ENCODE measurements around the gene FOXJ3. TPM values are rescaled to one million over a fixed set of nuclear protein-coding genes. Genes with fewer than 3 reads are reported as not detected.
A peak's percentile ranks its signal among the peaks of the same experiment; 100 is the strongest.
"Not testable (repeated sequence)": the region's sequence is repeated elsewhere in the genome, so short reads cannot be mapped to it uniquely, and the experiment has no call there.

The FOXJ3 gene
- total RNA-seq, 3 donors from 2014 or later = 52.6 to 82.7 (median 57.7) TPM

DNA sequence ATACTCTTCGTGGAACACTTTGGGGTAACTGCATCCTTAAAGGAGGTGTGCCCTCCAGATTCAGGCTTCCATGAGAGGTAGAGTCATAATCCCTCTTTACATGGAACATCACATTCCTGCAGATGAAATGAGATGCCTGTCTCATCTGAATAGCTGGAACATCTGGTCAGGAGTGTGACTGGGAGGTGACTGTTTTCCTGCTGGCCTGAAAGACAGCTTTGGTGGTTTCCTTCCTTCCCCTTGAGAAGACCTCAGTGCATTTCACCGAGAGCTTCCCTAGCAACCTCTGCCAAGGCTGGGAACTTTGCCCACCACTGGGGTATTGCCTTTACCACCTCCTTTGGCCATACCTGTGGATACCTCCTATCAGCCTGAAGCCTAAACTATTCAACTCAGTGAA is 123.8 kb downstream of the FOXJ3 start:
- no peaks in the 10 kb centered on the region for H3K27me3 ChIP-seq
- no peaks in the 10 kb centered on the region for H3K9me3 ChIP-seq
- intact Hi-C loops (cut with DNase I; ENCODE audit: low total_unique reads) = no loop called here
- TF ChIP-seq POLR2A (IDR thresholded peaks at IDR 0.05) = no peak
- TF ChIP-seq, protein P1, sequence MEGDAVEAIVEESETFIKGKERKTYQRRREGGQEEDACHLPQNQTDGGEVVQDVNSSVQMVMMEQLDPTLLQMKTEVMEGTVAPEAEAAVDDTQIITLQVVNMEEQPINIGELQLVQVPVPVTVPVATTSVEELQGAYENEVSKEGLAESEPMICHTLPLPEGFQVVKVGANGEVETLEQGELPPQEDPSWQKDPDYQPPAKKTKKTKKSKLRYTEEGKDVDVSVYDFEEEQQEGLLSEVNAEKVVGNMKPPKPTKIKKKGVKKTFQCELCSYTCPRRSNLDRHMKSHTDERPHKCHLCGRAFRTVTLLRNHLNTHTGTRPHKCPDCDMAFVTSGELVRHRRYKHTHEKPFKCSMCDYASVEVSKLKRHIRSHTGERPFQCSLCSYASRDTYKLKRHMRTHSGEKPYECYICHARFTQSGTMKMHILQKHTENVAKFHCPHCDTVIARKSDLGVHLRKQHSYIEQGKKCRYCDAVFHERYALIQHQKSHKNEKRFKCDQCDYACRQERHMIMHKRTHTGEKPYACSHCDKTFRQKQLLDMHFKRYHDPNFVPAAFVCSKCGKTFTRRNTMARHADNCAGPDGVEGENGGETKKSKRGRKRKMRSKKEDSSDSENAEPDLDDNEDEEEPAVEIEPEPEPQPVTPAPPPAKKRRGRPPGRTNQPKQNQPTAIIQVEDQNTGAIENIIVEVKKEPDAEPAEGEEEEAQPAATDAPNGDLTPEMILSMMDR (IDR thresholded peaks at IDR 0.05) = no peak
- H3K36me3 ChIP-seq = no peaks in the 10 kb centered on the region
- no peak overlapping the region for H3K4me3 ChIP-seq
- H3K27ac ChIP-seq = no peak overlapping the region
- no peak for DNase-seq (ENCODE audit: low spot score in 2 of 2)
- H3K4me1 ChIP-seq = peaks cover 0 to 16% of the 10 kb centered on the region in 2 donors

DNA sequence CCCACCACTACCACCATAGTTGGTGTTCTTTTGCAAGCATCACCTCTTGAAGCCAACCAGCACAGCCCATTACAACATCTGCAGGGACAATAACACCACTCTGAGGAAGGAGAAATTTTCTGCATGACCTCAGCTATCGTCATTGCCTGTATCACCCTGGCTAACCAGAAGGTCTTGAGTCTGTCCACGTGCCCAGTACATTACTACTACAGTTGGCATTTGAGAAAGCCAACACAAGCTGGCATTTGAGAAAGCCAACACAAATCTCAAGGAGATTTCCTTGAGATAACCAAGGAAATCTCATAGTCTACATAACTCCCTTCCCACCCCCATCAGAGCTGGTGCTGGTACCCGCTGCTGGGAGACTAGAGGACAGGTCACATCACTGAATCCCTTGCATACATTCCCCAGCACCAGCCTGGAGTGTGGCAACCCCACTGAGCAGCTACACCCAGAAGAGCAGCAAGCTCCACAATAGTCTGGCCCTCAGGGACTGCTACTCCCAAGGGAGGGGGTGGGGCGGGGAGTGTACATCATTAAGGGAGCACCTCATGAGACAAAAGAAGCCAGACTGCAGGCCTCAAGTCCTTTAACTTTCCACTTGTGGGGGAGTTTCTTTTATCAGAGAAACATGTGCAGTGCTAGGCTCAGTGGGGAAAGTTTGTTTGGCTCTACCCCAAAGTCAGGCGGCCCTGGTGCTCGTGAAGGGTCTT is 124.5 kb downstream of the FOXJ3 start:
- no peaks in the 10 kb centered on the region for H3K27me3 ChIP-seq
- no peak overlapping the region for H3K4me3 ChIP-seq
- H3K36me3 ChIP-seq = no peaks in the 10 kb centered on the region
- intact Hi-C loops (cut with DNase I; ENCODE audit: low total_unique reads) = no loop called here
- peaks cover 0 to 16% of the 10 kb centered on the region in 2 donors for H3K4me1 ChIP-seq
- no peaks in the 10 kb centered on the region for H3K9me3 ChIP-seq
- H3K27ac ChIP-seq = no peak overlapping the region
- no peak for TF ChIP-seq POLR2AphosphoS5 (IDR thresholded peaks at IDR 0.05)
- no peak for TF ChIP-seq POLR2A (IDR thresholded peaks at IDR 0.05)
- TF ChIP-seq, protein P1 (IDR thresholded peaks at IDR 0.05) = no peak
- no peak for DNase-seq (ENCODE audit: low spot score in 2 of 2)

DNA sequence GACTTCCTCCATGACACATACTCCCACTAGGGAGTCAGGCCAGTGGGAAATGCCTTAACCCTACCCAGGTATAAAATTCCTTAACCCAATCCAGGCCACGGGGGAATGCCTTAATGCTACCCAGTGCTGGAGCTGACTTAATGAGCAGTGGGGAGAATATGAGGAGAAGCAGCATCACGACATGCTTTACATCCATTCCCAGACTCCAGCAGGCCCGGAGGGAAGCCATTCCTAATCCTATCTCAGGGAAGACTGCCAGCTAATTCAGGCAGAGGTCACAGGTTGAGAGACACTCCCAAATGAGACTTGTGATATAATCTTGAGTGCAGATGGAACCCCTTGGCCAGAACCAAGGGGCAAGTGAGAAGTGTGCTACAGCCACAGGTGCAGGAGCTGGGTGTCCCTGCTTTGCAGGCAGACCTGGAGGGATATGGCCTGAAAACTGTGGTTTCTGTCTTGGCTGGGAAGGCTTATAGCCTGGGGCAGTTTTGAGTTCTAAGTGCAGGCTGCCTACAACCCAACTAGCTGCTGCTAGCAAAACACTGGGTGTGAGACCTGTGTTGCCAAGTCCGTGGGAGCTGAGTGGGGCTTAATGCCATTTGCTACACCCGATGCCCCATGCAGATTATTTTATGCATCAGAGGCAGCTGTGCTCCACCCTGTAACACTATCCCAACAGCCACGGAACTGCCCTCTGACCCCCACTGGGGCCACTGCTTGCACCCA is 125.3 kb downstream of the FOXJ3 start:
- H3K9me3 ChIP-seq = no peaks in the 10 kb centered on the region
- peak overlapping the region; percentile 8 to 10 for H3K27ac ChIP-seq
- peaks cover 0 to 15% of the 10 kb centered on the region in 2 donors for H3K4me1 ChIP-seq
- TF ChIP-seq POLR2A (IDR thresholded peaks at IDR 0.05) (no peak), POLR2AphosphoS5 (IDR thresholded peaks at IDR 0.05) (no peak)
- TF ChIP-seq, protein P1 (IDR thresholded peaks at IDR 0.05) = no peak
- no peak for DNase-seq (ENCODE audit: low spot score in 2 of 2)
- intact Hi-C loops (cut with DNase I; ENCODE audit: low total_unique reads) = no loop called here
- H3K4me3 ChIP-seq = no peak overlapping the region
- no peaks in the 10 kb centered on the region for H3K27me3 ChIP-seq
- no peaks in the 10 kb centered on the region for H3K36me3 ChIP-seq

DNA sequence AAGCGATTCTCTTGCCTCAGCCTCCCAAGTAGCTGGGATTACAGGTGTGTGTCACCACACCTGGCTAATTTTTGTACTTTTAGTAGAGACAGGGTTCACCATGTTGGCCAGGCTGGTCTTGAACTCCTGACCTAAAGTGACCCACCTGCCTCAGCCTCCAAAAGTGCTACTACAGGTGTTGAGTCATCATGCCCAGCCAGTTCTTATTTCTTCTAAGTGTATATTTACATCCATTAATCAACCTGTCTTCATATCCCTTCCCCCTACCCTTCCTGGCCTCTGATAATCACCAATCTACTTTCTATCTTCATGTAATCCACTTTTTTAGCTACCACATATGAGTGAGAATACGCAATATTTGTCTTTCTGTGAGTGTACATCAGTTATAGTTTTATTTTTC is 128.1 kb downstream of the FOXJ3 start:
- H3K9me3 ChIP-seq; intact Hi-C loops (cut with DNase I; ENCODE audit: low total_unique reads); H3K27ac ChIP-seq; H3K36me3 ChIP-seq; H3K4me1 ChIP-seq; H3K27me3 ChIP-seq; H3K4me3 ChIP-seq; DNase-seq (ENCODE audit: low spot score in 2 of 2): not testable (repeated sequence)

DNA sequence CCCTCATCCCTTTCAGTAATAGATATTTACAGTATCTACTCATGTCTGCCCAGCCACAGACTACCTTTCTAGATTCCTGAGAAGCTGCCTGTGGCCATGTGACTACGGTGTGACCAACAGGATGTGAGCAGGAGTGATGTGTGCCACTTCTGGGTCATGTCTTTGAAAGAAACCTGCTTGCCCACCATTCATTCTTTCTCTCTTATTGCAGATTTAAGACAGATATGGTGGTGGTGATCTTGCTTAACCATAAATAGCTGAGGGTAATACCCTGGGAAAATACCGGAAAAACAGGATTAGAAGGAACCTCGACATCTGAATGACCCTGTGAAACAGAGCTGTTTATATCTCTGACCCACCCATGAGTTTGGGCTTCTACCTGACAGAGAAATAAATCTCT is 128.9 kb downstream of the FOXJ3 start:
- Histone ChIP-seq H3K36me3 (no peaks in the 10 kb centered on the region), H3K4me3 (no peak overlapping the region), H3K27ac (peak overlapping the region in 1 of 2 donors; percentile 21), H3K9me3 (no peaks in the 10 kb centered on the region), H3K27me3 (no peaks in the 10 kb centered on the region), H3K4me1 (peaks cover 0 to 10% of the 10 kb centered on the region in 2 donors)
- TF ChIP-seq, protein P1 (IDR thresholded peaks at IDR 0.05) = no peak
- no peak for TF ChIP-seq POLR2AphosphoS5 (IDR thresholded peaks at IDR 0.05)
- no peak for TF ChIP-seq POLR2A (IDR thresholded peaks at IDR 0.05)
- intact Hi-C loops (cut with DNase I; ENCODE audit: low total_unique reads) = no loop called here
- DNase-seq (ENCODE audit: low spot score in 2 of 2) = no peak

Measured in breast epithelium (tissue), 4 donors.